CD4-positive, CD25-positive, alpha-beta regulatory T cell (primary cell): ENCODE results near the gene ZNF141. TPM values are rescaled to one million over a fixed set of nuclear protein-coding genes. Genes with fewer than 3 reads are reported as not detected.

Source experiments
- ATAC-seq, 2 donors: fragments of 150-1000 bp; cut with Tn5 transposase; one replicate each; pipeline ENCODE4 v1.10.0; 2021; ENCODE audit warnings: low read depth in 2 of 2, moderate number of reproducible peaks in 2 of 2, moderate library complexity in 1 of 2
- DNase-seq, 3 donors: peaks; one replicate each; pipeline versions ENCODE4 v3.0.0 to v3.0.0-alpha.2; 2012 to 2022; ENCODE audit warnings: mixed read lengths in 1 of 3
- H3K27ac ChIP-seq: one replicate; pipeline ENCODE4 v1.7.0; 2013; ENCODE audit warnings: mild to moderate bottlenecking, low read length; ENCODE audit not compliant: insufficient read depth, poor library complexity, severe bottlenecking
- H3K27me3 ChIP-seq: one replicate; pipeline ENCODE4 v1.7.0; 2013; ENCODE audit warnings: low read length; ENCODE audit not compliant: control insufficient read depth, insufficient read depth
- H3K36me3 ChIP-seq: one replicate; pipeline ENCODE4 v1.7.0; 2013; ENCODE audit warnings: mild to moderate bottlenecking, low read length, moderate library complexity; ENCODE audit not compliant: control insufficient read depth, insufficient read depth
- H3K4me1 ChIP-seq: 2 replicates; pipeline ENCODE4 v1.7.0; 2013; ENCODE audit warnings: mild to moderate bottlenecking, low read length; ENCODE audit not compliant: insufficient read depth, control insufficient read depth, poor library complexity, severe bottlenecking
- H3K4me3 ChIP-seq: one replicate; pipeline ENCODE4 v1.7.0; 2013; ENCODE audit warnings: low read depth, mild to moderate bottlenecking, low read length, moderate library complexity
- H3K9me3 ChIP-seq, 2 experiments: 1 replicate in 1 of 2; 2 replicates in 1 of 2; pipeline ENCODE4 v1.7.0; 2013; ENCODE audit warnings: low read length in 2 of 2, mild to moderate bottlenecking in 1 of 2, moderate library complexity in 1 of 2; ENCODE audit not compliant: control insufficient read depth in 2 of 2
- H3K27ac Mint-ChIP-seq, 3 donors: one replicate each; pipeline ENCODE4 v1.8.0; 2020 to 2022; ENCODE audit warnings: mild to moderate bottlenecking in 3 of 3, mixed read lengths in 3 of 3, moderate library complexity in 2 of 3
- H3K27me3 Mint-ChIP-seq: one replicate; pipeline ENCODE4 v1.8.0; 2022; ENCODE audit warnings: mild to moderate bottlenecking, mixed read lengths
- H3K36me3 Mint-ChIP-seq: one replicate; pipeline ENCODE4 v1.8.0; 2020; ENCODE audit warnings: mixed read lengths
- H3K4me1 Mint-ChIP-seq, 4 donors: one replicate each; pipeline ENCODE4 v1.8.0; 2020 to 2022; ENCODE audit warnings: mixed read lengths in 4 of 4, mild to moderate bottlenecking in 1 of 4
- H3K4me3 Mint-ChIP-seq, 4 donors: one replicate each; pipeline ENCODE4 v1.8.0; 2020 to 2022; ENCODE audit warnings: mild to moderate bottlenecking in 4 of 4, mixed read lengths in 4 of 4, moderate library complexity in 3 of 4
- H3K9me3 Mint-ChIP-seq, 7 donors: one replicate each; pipeline ENCODE4 v1.8.0; 2020 to 2022; ENCODE audit warnings: mixed read lengths in 7 of 7, mild to moderate bottlenecking in 3 of 7, moderate library complexity in 2 of 7
- polyA plus RNA-seq, 4 donors: library from polyadenylated mRNA; unstranded; fragments of 300-500 nt; fragmentation: Illumina TruSeq; gene quantifications; one replicate each; pipeline ENCODE4 v1.2.3, GENCODE V29; 2021
- total RNA-seq: library from RNA; stranded (reverse); gene quantifications from one replicate; pipeline ENCODE4 v1.2.3, GENCODE V29; 2022

The ZNF141 gene
- total and polyA plus RNA-seq, 5 donors from 2014 or later = 8.2 to 17.3 (median 11.3) TPM

GRCh38 chr4:338759-339097 lies 1.1 kb downstream of the ZNF141 start:
- no peak for DNase-seq
- peak overlapping the region; percentile 96 to 100 (median 98) for H3K4me3 Mint-ChIP-seq
- Histone ChIP-seq H3K27me3 (no peaks in the 10 kb centered on the region), H3K36me3 (peaks cover 27% of the 10 kb centered on the region), H3K9me3 (peaks cover 28 to 47% of the 10 kb centered on the region in 2 experiments), H3K4me3 (peak overlapping the region; percentile 80), H3K27ac (peak overlapping the region; percentile 90), H3K4me1 (peaks cover 24% of the 10 kb centered on the region)
- peaks cover 7 to 44% (median 16%) of the 10 kb centered on the region in 4 donors for H3K4me1 Mint-ChIP-seq
- peak overlapping the region; percentile 69 to 99 (median 91) for H3K27ac Mint-ChIP-seq
- H3K36me3 Mint-ChIP-seq = peaks cover 49% of the 10 kb centered on the region
- ATAC-seq = no peak
- peaks cover 5 to 43% (median 29%) of the 10 kb centered on the region in 7 donors for H3K9me3 Mint-ChIP-seq
- H3K27me3 Mint-ChIP-seq = peaks cover 5% of the 10 kb centered on the region

DNA sequence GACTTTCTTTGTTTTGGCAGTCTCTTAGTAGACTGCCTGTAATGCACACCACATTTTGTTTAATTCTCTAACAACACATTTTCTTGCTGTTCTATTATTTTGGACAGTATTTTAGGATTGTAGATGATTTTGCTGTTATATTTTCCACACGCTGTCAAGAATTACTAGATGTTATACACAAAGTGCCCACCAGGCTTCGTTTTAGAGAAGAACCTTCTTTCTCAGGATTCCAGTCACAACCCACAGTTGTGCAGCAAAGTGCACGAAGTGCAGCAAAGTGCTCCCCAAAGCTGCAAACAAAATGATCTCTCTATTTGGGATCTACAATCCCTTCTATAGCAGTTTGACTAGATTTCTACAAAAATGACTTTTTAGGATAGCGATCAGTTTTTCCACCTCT lies 2.4 kb downstream of the ZNF141 start:
- Histone ChIP-seq H3K27ac (no peak overlapping the region), H3K4me1 (peaks cover 24% of the 10 kb centered on the region), H3K9me3 (peaks cover 32 to 60% of the 10 kb centered on the region in 2 experiments), H3K27me3 (no peaks in the 10 kb centered on the region), H3K4me3 (peak overlapping the region; percentile 21), H3K36me3 (peaks cover 40% of the 10 kb centered on the region)
- Mint-ChIP-seq H3K4me3 (peak overlapping the region; percentile 3 to 100 (median 98)), H3K4me1 (peaks cover 0 to 42% (median 16%) of the 10 kb centered on the region in 4 donors), H3K27ac (no peak overlapping the region), H3K27me3 (peaks cover 5% of the 10 kb centered on the region), H3K9me3 (peaks cover 5 to 48% (median 29%) of the 10 kb centered on the region in 7 donors), H3K36me3 (peaks cover 57% of the 10 kb centered on the region)
- DNase-seq (no peak), ATAC-seq (no peak)

- Mint-ChIP-seq H3K4me3 (no peak overlapping the region), H3K27me3 (no peaks in the 10 kb centered on the region), H3K27ac (no peak overlapping the region), H3K9me3 (peaks cover 0 to 77% (median 36%) of the 10 kb centered on the region in 7 donors), H3K36me3 (peaks cover 39% of the 10 kb centered on the region), H3K4me1 (no peaks in the 10 kb centered on the region)
- Histone ChIP-seq H3K4me1 (no peaks in the 10 kb centered on the region), H3K9me3 (peaks cover 87 to 94% of the 10 kb centered on the region in 2 experiments), H3K4me3 (peak overlapping the region; percentile 20), H3K27me3 (no peaks in the 10 kb centered on the region), H3K27ac (no peak overlapping the region), H3K36me3 (peaks cover 27% of the 10 kb centered on the region)
- DNase-seq (no peak), ATAC-seq (no peak)
These were observed 35.6 kb downstream of the ZNF141 start for GRCh38 chr4:373062-373839.

DNA sequence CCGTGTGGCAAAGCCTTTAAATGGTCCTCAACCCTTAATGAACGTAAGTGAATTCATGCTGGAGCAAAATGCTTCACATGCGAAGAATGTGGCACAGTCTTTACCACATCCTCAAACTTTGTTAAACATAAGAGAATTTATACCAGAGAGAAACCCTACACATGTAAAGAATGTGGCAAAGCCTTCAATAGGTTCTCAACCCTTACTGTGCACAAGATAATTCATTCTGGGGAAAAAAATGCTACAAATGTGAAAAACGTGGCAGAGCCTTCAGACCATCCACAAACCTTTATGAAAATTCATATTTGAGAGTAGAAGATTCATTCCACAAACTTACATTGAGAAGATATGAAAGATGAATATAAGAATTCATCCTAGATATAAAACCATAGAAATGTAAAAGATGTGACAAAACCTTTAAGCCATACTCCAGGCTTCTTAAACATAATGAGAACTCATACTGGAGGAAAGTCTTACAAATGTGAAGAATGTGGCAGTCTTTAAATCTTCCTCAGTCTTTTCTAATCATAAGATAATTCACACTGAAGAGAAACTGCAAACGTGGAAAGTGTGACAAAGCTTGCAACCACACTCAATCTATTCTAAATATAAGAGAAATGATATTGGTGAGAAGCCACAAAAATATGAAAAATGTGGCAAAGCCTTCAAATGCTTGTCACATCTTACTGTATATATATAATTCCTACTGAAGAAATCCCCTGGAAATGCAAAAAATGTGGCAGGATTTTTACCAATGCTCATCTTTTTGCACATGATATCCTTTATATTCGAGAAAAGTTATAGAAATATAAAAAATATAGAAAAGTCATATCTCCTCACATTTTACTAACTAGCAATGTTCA lies 36.9 kb downstream of the ZNF141 start:
- H3K27ac ChIP-seq = no peak overlapping the region
- peaks cover 32% of the 10 kb centered on the region for H3K36me3 Mint-ChIP-seq
- ATAC-seq (no peak), DNase-seq (no peak)
- H3K9me3 Mint-ChIP-seq = peaks cover 0 to 75% (median 26%) of the 10 kb centered on the region in 7 donors
- H3K36me3 ChIP-seq = peaks cover 22% of the 10 kb centered on the region
- no peaks in the 10 kb centered on the region for H3K27me3 Mint-ChIP-seq
- no peaks in the 10 kb centered on the region for H3K27me3 ChIP-seq
- H3K27ac Mint-ChIP-seq = no peak overlapping the region
- peaks cover 77 to 94% of the 10 kb centered on the region in 2 experiments for H3K9me3 ChIP-seq
- H3K4me3 Mint-ChIP-seq = no peak overlapping the region
- H3K4me1 ChIP-seq = no peaks in the 10 kb centered on the region
- H3K4me1 Mint-ChIP-seq = no peaks in the 10 kb centered on the region
- peak overlapping the region; percentile 20 for H3K4me3 ChIP-seq

DNA sequence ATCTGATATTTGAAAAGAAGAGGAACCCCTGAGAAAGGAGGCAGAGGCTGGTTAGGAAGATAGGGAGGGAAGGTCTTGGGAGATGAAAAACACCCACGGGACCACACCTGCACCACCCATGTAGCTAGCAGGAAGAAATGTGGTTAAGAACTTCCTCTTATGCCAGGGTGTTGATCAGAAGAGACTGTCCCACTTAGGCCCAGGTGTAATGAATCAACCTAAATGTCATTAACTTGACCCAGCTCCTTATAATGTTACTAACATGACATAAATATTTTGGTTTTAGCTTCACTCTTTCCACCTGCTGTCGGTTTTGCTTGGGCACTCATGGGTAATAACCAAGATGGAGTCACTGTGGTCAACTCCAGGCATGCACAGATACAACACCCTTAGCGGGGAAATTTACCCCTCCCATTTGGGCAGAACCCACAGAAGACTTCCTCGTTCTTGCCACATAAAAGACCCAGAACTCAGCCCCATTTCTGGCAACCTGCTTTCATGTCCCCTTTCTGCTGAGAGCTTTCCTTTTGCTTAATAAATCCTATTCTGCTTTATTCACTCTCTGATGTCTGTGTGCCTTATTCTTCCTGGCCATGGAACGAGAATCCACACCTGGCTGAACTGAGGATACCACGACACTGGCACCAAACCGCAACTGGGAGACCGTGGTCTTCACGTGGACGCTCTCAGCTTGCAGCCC lies 46.8 kb downstream of the ZNF141 start:
- Mint-ChIP-seq H3K9me3 (peaks cover 0 to 67% (median 28%) of the 10 kb centered on the region in 7 donors), H3K4me3 (peak overlapping the region in 2 of 4 donors; percentile 46 to 51), H3K27me3 (no peaks in the 10 kb centered on the region), H3K4me1 (peaks cover 0 to 10% (median 0%) of the 10 kb centered on the region in 4 donors), H3K36me3 (peaks cover 4% of the 10 kb centered on the region), H3K27ac (no peak overlapping the region)
- H3K4me3 ChIP-seq = peak overlapping the region; percentile 6
- H3K27me3 ChIP-seq = no peaks in the 10 kb centered on the region
- no peak overlapping the region for H3K27ac ChIP-seq
- ATAC-seq = no peak
- peaks cover 4% of the 10 kb centered on the region for H3K4me1 ChIP-seq
- peaks cover 52 to 100% of the 10 kb centered on the region in 2 experiments for H3K9me3 ChIP-seq
- no peaks in the 10 kb centered on the region for H3K36me3 ChIP-seq
- peak in 1 of 3 donors; percentile 35 for DNase-seq

DNA sequence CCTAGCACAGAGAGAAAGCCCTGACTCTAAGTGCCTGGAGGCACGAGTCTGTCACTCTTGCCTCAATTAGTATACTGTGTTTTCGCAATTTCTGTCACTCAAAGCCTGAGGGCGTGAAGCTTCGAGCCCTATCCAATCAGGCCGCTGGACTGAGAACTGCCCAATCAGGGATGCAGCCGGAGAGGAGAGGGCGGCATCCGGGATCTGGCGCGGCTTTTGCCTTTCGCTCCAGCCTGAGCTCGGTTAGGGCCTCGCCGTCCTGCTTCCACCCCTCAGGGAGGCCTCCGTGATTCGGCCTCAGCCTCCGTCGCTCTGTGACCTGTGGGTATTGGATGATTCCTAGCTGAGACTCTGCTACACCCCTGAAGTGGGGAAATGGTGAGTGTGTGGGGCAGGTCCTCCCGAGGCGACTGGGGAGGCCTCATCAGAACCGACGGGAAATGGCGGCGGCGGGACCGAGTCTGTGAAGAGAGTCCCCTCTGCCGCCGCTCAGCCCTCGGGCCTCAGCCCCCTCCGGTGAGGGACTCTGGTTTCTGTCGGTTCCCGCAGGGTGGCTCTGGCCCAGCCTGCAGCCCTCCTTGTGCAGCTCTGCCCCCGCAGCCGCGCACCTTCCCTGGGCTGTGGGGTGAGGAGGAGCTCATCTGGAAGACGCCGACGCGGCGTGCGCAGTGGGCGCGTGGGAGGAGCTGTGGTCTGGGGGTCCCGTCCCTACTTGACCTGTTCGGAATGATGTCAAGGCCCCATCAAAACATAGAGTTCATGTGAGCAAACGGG lies 48.5 kb downstream of the ZNF141 start:
- Mint-ChIP-seq H3K4me1 (peaks cover 0 to 10% (median 0%) of the 10 kb centered on the region in 4 donors), H3K36me3 (peaks cover 4% of the 10 kb centered on the region), H3K9me3 (peaks cover 0 to 71% (median 36%) of the 10 kb centered on the region in 7 donors), H3K27me3 (no peaks in the 10 kb centered on the region), H3K4me3 (no peak overlapping the region), H3K27ac (no peak overlapping the region)
- H3K4me1 ChIP-seq = peaks cover 4% of the 10 kb centered on the region
- H3K9me3 ChIP-seq = peaks cover 44 to 100% of the 10 kb centered on the region in 2 experiments
- no peaks in the 10 kb centered on the region for H3K27me3 ChIP-seq
- H3K4me3 ChIP-seq = no peak overlapping the region
- no peak for DNase-seq
- ATAC-seq = no peak
- H3K27ac ChIP-seq = no peak overlapping the region
- H3K36me3 ChIP-seq = no peaks in the 10 kb centered on the region

DNA sequence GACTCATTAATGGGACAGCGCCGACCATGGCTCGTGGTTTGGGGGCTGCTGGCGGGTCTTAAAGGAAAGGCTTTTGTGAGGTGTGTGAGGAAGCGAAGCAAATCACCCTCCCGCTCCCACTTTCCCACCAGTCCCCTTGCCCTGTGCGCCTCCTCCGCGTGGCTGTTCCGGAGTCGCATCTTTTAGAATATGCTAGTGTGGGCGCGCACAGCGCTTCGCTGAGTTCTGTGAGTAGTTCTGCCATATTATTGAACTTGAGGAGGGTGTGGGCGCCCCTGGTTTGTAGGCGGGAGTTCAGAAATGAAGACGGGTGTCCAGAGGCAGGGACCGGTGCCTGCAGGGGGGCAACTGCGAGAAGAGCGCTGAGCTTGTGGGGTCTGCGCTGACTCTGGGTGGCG lies 49.1 kb downstream of the ZNF141 start:
- H3K9me3 ChIP-seq = peaks cover 46 to 98% of the 10 kb centered on the region in 2 experiments
- H3K27me3 ChIP-seq = no peaks in the 10 kb centered on the region
- no peak overlapping the region for H3K27ac Mint-ChIP-seq
- ATAC-seq (no peak), DNase-seq (no peak)
- H3K27me3 Mint-ChIP-seq = no peaks in the 10 kb centered on the region
- peaks cover 4% of the 10 kb centered on the region for H3K36me3 Mint-ChIP-seq
- H3K4me3 Mint-ChIP-seq = no peak overlapping the region
- H3K36me3 ChIP-seq = no peaks in the 10 kb centered on the region
- no peak overlapping the region for H3K4me3 ChIP-seq
- H3K27ac ChIP-seq = no peak overlapping the region
- peaks cover 0 to 72% (median 33%) of the 10 kb centered on the region in 7 donors for H3K9me3 Mint-ChIP-seq
- peaks cover 4% of the 10 kb centered on the region for H3K4me1 ChIP-seq
- peaks cover 0 to 10% (median 0%) of the 10 kb centered on the region in 4 donors for H3K4me1 Mint-ChIP-seq
